ENCODE results near the gene KPTN. TPM values are rescaled to one million over a fixed set of nuclear protein-coding genes. Genes with fewer than 3 reads are reported as not detected.
"Not testable (repeated sequence)": the region's sequence is repeated elsewhere in the genome, so short reads cannot be mapped to it uniquely, and the experiment has no call there.

The KPTN gene
- polyA plus RNA-seq, 1 experiment: 12.1 TPM

GRCh38 chr19:47489072-47489914 is 5.3 kb upstream of the KPTN start:
- DNase-seq (ENCODE audit: low read depth): no peak
- TF ChIP-seq CTCF (IDR thresholded peaks at IDR 0.05; ENCODE audit: insufficient read depth, low read depth, low read length): no peak
- POLR2A ChIA-PET: no interaction called here
- peaks cover 16% of the 10 kb centered on the region for H3K36me3 ChIP-seq (ENCODE audit: control insufficient read depth, insufficient read depth, low read length)
- H3K27me3 ChIP-seq (ENCODE audit: control insufficient read depth, insufficient read depth, low read length): no peaks in the 10 kb centered on the region
- CTCF ChIA-PET: no interaction called here
- no peak overlapping the region for H3K4me3 ChIP-seq (ENCODE audit: low read depth, low read length)

- DNase-seq (ENCODE audit: low read depth): no peak
- no peak for TF ChIP-seq CTCF (IDR thresholded peaks at IDR 0.05; ENCODE audit: insufficient read depth, low read depth, low read length)
- Histone ChIP-seq H3K4me3 (ENCODE audit: low read depth, low read length) (no peak overlapping the region), H3K36me3 (ENCODE audit: control insufficient read depth, insufficient read depth, low read length) (peaks cover 13% of the 10 kb centered on the region), H3K27me3 (ENCODE audit: control insufficient read depth, insufficient read depth, low read length) (no peaks in the 10 kb centered on the region)
- POLR2A ChIA-PET: no interaction called here
- CTCF ChIA-PET: interaction anchor here (0.6 to 4.9 kb wide), 2 partner anchors 7 to 28 kb away, joined by 4 to 48 read pairs; partner anchors contain the start of gene NAPA
Measured at GRCh38 chr19:47487551-47488515, 3.8 kb upstream of the KPTN start.

- peaks cover 8% of the 10 kb centered on the region for H3K36me3 ChIP-seq (ENCODE audit: control insufficient read depth, insufficient read depth, low read length)
- POLR2A ChIA-PET: no interaction called here
- DNase-seq (ENCODE audit: low read depth): no peak
- H3K27me3 ChIP-seq (ENCODE audit: control insufficient read depth, insufficient read depth, low read length): no peaks in the 10 kb centered on the region
- H3K4me3 ChIP-seq (ENCODE audit: low read depth, low read length): no peak overlapping the region
- CTCF ChIA-PET: interaction anchor here (0.6 to 4.9 kb wide), 2 partner anchors 8 to 28 kb away, joined by 4 to 48 read pairs; partner anchors contain the start of gene NAPA
- no peak for TF ChIP-seq CTCF (IDR thresholded peaks at IDR 0.05; ENCODE audit: insufficient read depth, low read depth, low read length)
Measured at GRCh38 chr19:47486900-47487299, 2.9 kb upstream of the KPTN start.

DNA sequence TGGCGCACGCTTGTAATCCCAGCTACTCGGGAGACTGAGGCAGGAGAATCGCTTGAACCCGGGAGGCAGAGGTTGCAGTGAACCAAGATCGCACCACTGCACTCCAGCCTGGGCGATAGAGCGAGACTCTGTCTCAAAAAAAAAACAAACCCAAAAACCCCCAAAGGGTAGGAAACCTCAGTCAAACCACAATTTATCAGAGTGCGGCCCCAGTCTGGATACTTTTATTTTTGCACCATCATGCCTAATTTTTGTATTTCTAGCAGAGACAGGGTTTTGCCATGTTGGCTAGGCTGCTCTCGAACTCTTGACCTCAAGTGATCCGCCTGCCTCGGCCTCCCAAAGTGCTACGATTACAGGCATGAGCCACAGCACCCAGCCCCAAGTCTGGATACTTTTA is 2.2 kb upstream of the KPTN start:
- CTCF ChIA-PET: interaction anchor here (3.5 to 4.9 kb wide), 2 partner anchors 8 to 29 kb away, joined by 25 to 48 read pairs; partner anchors contain the start of gene NAPA
- H3K4me3 ChIP-seq (ENCODE audit: low read depth, low read length); DNase-seq (ENCODE audit: low read depth); H3K36me3 ChIP-seq (ENCODE audit: control insufficient read depth, insufficient read depth, low read length); H3K27me3 ChIP-seq (ENCODE audit: control insufficient read depth, insufficient read depth, low read length); POLR2A ChIA-PET: not testable (repeated sequence)

- DNase-seq (ENCODE audit: low read depth): no peak
- Histone ChIP-seq H3K4me3 (ENCODE audit: low read depth, low read length) (no peak overlapping the region), H3K36me3 (ENCODE audit: control insufficient read depth, insufficient read depth, low read length) (peaks cover 2% of the 10 kb centered on the region), H3K27me3 (ENCODE audit: control insufficient read depth, insufficient read depth, low read length) (no peaks in the 10 kb centered on the region)
- CTCF ChIA-PET: interaction anchor here (1.6 to 4.9 kb wide), 4 partner anchors 9 to 57 kb away, joined by 11 to 48 read pairs (median 22); partner anchors contain the start of gene NAPA
- POLR2A ChIA-PET: no interaction called here
- no peak for TF ChIP-seq CTCF (IDR thresholded peaks at IDR 0.05; ENCODE audit: insufficient read depth, low read depth, low read length)
Measured at GRCh38 chr19:47485210-47485609, 1.2 kb upstream of the KPTN start.
